Measurements from ENCODE around the gene CCP110. TPM values are rescaled to one million over a fixed set of nuclear protein-coding genes. Genes with fewer than 3 reads are reported as not detected.
A peak's percentile ranks its signal among the peaks of the same experiment; 100 is the strongest.

Gene CCP110
- total RNA-seq, 4 donors from 2014 or later, result 6.4 to 13.7 (median 7.4) TPM

- TF ChIP-seq POLR2A (IDR thresholded peaks at IDR 0.05) (no peak), CTCF (IDR thresholded peaks at IDR 0.05) (no peak)
- Histone ChIP-seq H3K27ac (no peak overlapping the region), H3K36me3 (peaks cover 5 to 100% (median 13%) of the 10 kb centered on the region in 3 donors), H3K4me1 (no peaks in the 10 kb centered on the region), H3K9me3 (no peaks in the 10 kb centered on the region), H3K4me3 (no peak overlapping the region), H3K27me3 (no peaks in the 10 kb centered on the region)
- no peak for DNase-seq
- intact Hi-C loops (cut with DNase I), result loop anchor here (10.0 kb wide), 1 partner anchor 422 kb away; no protein-coding TSS in a partner anchor
- WGBS, 2 donors, result 98 to 100% methylated on average over 4 of the region's 4 CpGs
Measured at GRCh38 chr16:19506965-19507364, 16.8 kb upstream of the CCP110 start.

- no peaks in the 10 kb centered on the region for H3K4me1 ChIP-seq
- no peak for TF ChIP-seq CTCF (IDR thresholded peaks at IDR 0.05)
- TF ChIP-seq POLR2A (IDR thresholded peaks at IDR 0.05), result no peak
- DNase-seq, result no peak
- H3K9me3 ChIP-seq, result no peaks in the 10 kb centered on the region
- no peak overlapping the region for H3K27ac ChIP-seq
- H3K4me3 ChIP-seq, result no peak overlapping the region
- 91 to 95% methylated on average over 2 of the region's 2 CpGs for WGBS, 2 donors
- intact Hi-C loops (cut with DNase I), result loop anchor here (10.0 kb wide), 1 partner anchor 423 kb away; no protein-coding TSS in a partner anchor
- H3K36me3 ChIP-seq, result peaks cover 5 to 95% (median 11%) of the 10 kb centered on the region in 3 donors
- no peaks in the 10 kb centered on the region for H3K27me3 ChIP-seq
Measured at GRCh38 chr16:19507867-19508266, 15.9 kb upstream of the CCP110 start.

- Histone ChIP-seq H3K4me3 (no peak overlapping the region), H3K27ac (no peak overlapping the region), H3K9me3 (no peaks in the 10 kb centered on the region), H3K27me3 (no peaks in the 10 kb centered on the region), H3K4me1 (peaks cover 0 to 19% (median 0%) of the 10 kb centered on the region in 3 donors), H3K36me3 (peaks cover 5 to 95% (median 8%) of the 10 kb centered on the region in 3 donors)
- TF ChIP-seq CTCF (IDR thresholded peaks at IDR 0.05), result no peak
- no peak for TF ChIP-seq POLR2A (IDR thresholded peaks at IDR 0.05)
- DNase-seq, result no peak
- intact Hi-C loops (cut with DNase I), result loop anchor here (10.0 kb wide), 1 partner anchor 337 kb away; no protein-coding TSS in a partner anchor
Measured at GRCh38 chr16:19512297-19512696, 11.4 kb upstream of the CCP110 start.

GRCh38 chr16:19513377-19514053 lies 10.2 kb upstream of the CCP110 start:
- H3K4me1 ChIP-seq, result peaks cover 0 to 31% (median 0%) of the 10 kb centered on the region in 3 donors
- no peaks in the 10 kb centered on the region for H3K27me3 ChIP-seq
- intact Hi-C loops (cut with DNase I), result loop anchor here (10.0 kb wide), 1 partner anchor 339 kb away; no protein-coding TSS in a partner anchor
- WGBS, 2 donors, result 71 to 89% methylated on average over 4 of the region's 4 CpGs
- no peak overlapping the region for H3K4me3 ChIP-seq
- H3K36me3 ChIP-seq, result peaks cover 3 to 85% (median 8%) of the 10 kb centered on the region in 3 donors
- peak overlapping the region in 1 of 4 donors; percentile 2 for H3K27ac ChIP-seq
- DNase-seq, result no peak
- H3K9me3 ChIP-seq, result no peaks in the 10 kb centered on the region
- TF ChIP-seq POLR2A (IDR thresholded peaks at IDR 0.05) (no peak), CTCF (IDR thresholded peaks at IDR 0.05) (no peak)

GRCh38 chr16:19515757-19516156 lies 8.0 kb upstream of the CCP110 start:
- TF ChIP-seq POLR2A (IDR thresholded peaks at IDR 0.05) (no peak), CTCF (IDR thresholded peaks at IDR 0.05) (no peak)
- intact Hi-C loops (cut with DNase I), result loop anchor here (10.0 kb wide), 1 partner anchor 341 kb away; no protein-coding TSS in a partner anchor
- Histone ChIP-seq H3K4me3 (no peak overlapping the region), H3K9me3 (no peaks in the 10 kb centered on the region), H3K27me3 (no peaks in the 10 kb centered on the region), H3K4me1 (peaks cover 6 to 53% (median 10%) of the 10 kb centered on the region in 3 donors), H3K36me3 (peaks cover 0 to 62% (median 3%) of the 10 kb centered on the region in 3 donors), H3K27ac (no peak overlapping the region)
- WGBS, 2 donors, result 75 to 77% methylated on average over 2 of the region's 2 CpGs
- DNase-seq, result no peak
